IPS-15b (cell line): ENCODE data around the gene UPF2.
"Not testable (repeated sequence)": the region's sequence is repeated elsewhere in the genome, so short reads cannot be mapped to it uniquely, and the experiment has no call there.

Experiments
- H3K27me3 ChIP-seq: one replicate; pipeline ENCODE4 v1.6.1; 2013; ENCODE audit warnings: low read length; ENCODE audit not compliant: control insufficient read depth, insufficient read depth
- H3K36me3 ChIP-seq: one replicate; pipeline ENCODE4 v1.6.1; 2013; ENCODE audit warnings: low read length; ENCODE audit not compliant: control insufficient read depth, insufficient read depth
- H3K4me1 ChIP-seq: one replicate; pipeline ENCODE4 v1.6.1; 2013; ENCODE audit warnings: mild to moderate bottlenecking, low read length; ENCODE audit not compliant: control insufficient read depth, insufficient read depth
- H3K4me3 ChIP-seq: one replicate; pipeline ENCODE4 v1.5.1; 2013; ENCODE audit warnings: low read depth, low read length
- H3K9ac ChIP-seq: one replicate; pipeline ENCODE4 v1.6.1; 2013; ENCODE audit warnings: low read depth, mild to moderate bottlenecking, low read length
- H3K9me3 ChIP-seq: one replicate; pipeline ENCODE4 v1.6.1; 2013; ENCODE audit warnings: mild to moderate bottlenecking, low read length; ENCODE audit not compliant: control insufficient read depth, insufficient read depth

UPF2 gene

GRCh38 chr10:11899067-11899876 lies 143.3 kb downstream of the UPF2 start:
- H3K36me3 ChIP-seq, result no peaks in the 10 kb centered on the region
- H3K4me1 ChIP-seq, result no peaks in the 10 kb centered on the region
- H3K9me3 ChIP-seq, result no peaks in the 10 kb centered on the region
- no peak overlapping the region for H3K9ac ChIP-seq
- no peaks in the 10 kb centered on the region for H3K27me3 ChIP-seq
- H3K4me3 ChIP-seq, result no peak overlapping the region

- Histone ChIP-seq H3K36me3 (no peaks in the 10 kb centered on the region), H3K9me3 (no peaks in the 10 kb centered on the region), H3K4me1 (no peaks in the 10 kb centered on the region), H3K27me3 (no peaks in the 10 kb centered on the region), H3K4me3 (no peak overlapping the region), H3K9ac (no peak overlapping the region)
Measured at GRCh38 chr10:11898372-11899066, 144.1 kb downstream of the UPF2 start.

GRCh38 chr10:11898033-11898371 lies 144.6 kb downstream of the UPF2 start:
- Histone ChIP-seq H3K9ac (no peak overlapping the region), H3K4me3 (no peak overlapping the region), H3K4me1 (no peaks in the 10 kb centered on the region)

GRCh38 chr10:11896549-11897200 lies 145.9 kb downstream of the UPF2 start:
- H3K4me1 ChIP-seq, result no peaks in the 10 kb centered on the region
- H3K36me3 ChIP-seq, result no peaks in the 10 kb centered on the region
- H3K9ac ChIP-seq, result no peak overlapping the region
- no peaks in the 10 kb centered on the region for H3K9me3 ChIP-seq
- H3K4me3 ChIP-seq, result no peak overlapping the region
- H3K27me3 ChIP-seq, result no peaks in the 10 kb centered on the region

More at GRCh38 chr10:11898033-11898371, 144.6 kb downstream of the UPF2 start:
- Histone ChIP-seq H3K9me3 (no peaks in the 10 kb centered on the region), H3K36me3 (no peaks in the 10 kb centered on the region), H3K27me3 (no peaks in the 10 kb centered on the region)

- Histone ChIP-seq H3K27me3 (no peaks in the 10 kb centered on the region), H3K9me3 (no peaks in the 10 kb centered on the region), H3K36me3 (no peaks in the 10 kb centered on the region), H3K9ac (no peak overlapping the region), H3K4me3 (no peak overlapping the region), H3K4me1 (no peaks in the 10 kb centered on the region)
Measured at GRCh38 chr10:11895598-11895997, 147.0 kb downstream of the UPF2 start.

GRCh38 chr10:11895108-11895466 lies 147.5 kb downstream of the UPF2 start:
- no peaks in the 10 kb centered on the region for H3K9me3 ChIP-seq
- no peaks in the 10 kb centered on the region for H3K36me3 ChIP-seq
- no peak overlapping the region for H3K9ac ChIP-seq
- H3K4me3 ChIP-seq, result no peak overlapping the region
- H3K4me1 ChIP-seq, result no peaks in the 10 kb centered on the region
- no peaks in the 10 kb centered on the region for H3K27me3 ChIP-seq

GRCh38 chr10:11894381-11895107 lies 148.1 kb downstream of the UPF2 start:
- H3K36me3 ChIP-seq, result no peaks in the 10 kb centered on the region
- H3K4me3 ChIP-seq, result no peak overlapping the region
- H3K4me1 ChIP-seq, result no peaks in the 10 kb centered on the region
- no peak overlapping the region for H3K9ac ChIP-seq
- no peaks in the 10 kb centered on the region for H3K9me3 ChIP-seq
- no peaks in the 10 kb centered on the region for H3K27me3 ChIP-seq

- Histone ChIP-seq H3K9me3 (no peaks in the 10 kb centered on the region), H3K9ac (no peak overlapping the region), H3K4me3 (no peak overlapping the region), H3K4me1 (no peaks in the 10 kb centered on the region), H3K36me3 (no peaks in the 10 kb centered on the region), H3K27me3 (no peaks in the 10 kb centered on the region)
Measured at GRCh38 chr10:11893749-11894278, 148.8 kb downstream of the UPF2 start.

GRCh38 chr10:11891776-11892486 lies 150.7 kb downstream of the UPF2 start:
- no peak overlapping the region for H3K9ac ChIP-seq
- no peaks in the 10 kb centered on the region for H3K36me3 ChIP-seq
- H3K27me3 ChIP-seq, result no peaks in the 10 kb centered on the region
- H3K9me3 ChIP-seq, result no peaks in the 10 kb centered on the region
- H3K4me3 ChIP-seq, result no peak overlapping the region
- no peaks in the 10 kb centered on the region for H3K4me1 ChIP-seq

GRCh38 chr10:11889263-11889662 lies 153.3 kb downstream of the UPF2 start:
- H3K9ac ChIP-seq, H3K9me3 ChIP-seq, H3K4me1 ChIP-seq, H3K36me3 ChIP-seq, H3K4me3 ChIP-seq, H3K27me3 ChIP-seq: not testable (repeated sequence)
